ENCODE measurements around the gene EP400.

Gene EP400

GRCh38 chr12:132071830-132072384, 122.2 kb downstream of the EP400 start:
- no peak for DNase-seq
- peaks cover 6 to 85% (median 59%) of the 10 kb centered on the region in 4 experiments for H3K36me3 ChIP-seq (ENCODE audit: control insufficient read depth in 4 of 4, insufficient read depth in 4 of 4, low read length in 3 of 4)
- ChIA-PET CTCF (no interaction called here), POLR2A (no interaction called here)
- peaks cover 0 to 2% (median under 1%) of the 10 kb centered on the region in 4 experiments for H3K4me1 ChIP-seq (ENCODE audit: control extremely low read depth in 1 of 4, control insufficient read depth in 4 of 4, insufficient read depth in 4 of 4, low read length in 3 of 4)
- 88% methylated on average over 13 of the region's 14 CpGs for WGBS (ENCODE audit: insufficient coverage)
- no peaks in the 10 kb centered on the region for H3K27me3 ChIP-seq (replicated peaks in 2 of 5; ENCODE audit: control insufficient read depth in 4 of 5, insufficient read depth in 5 of 5, low read length in 4 of 5)
- no peaks in the 10 kb centered on the region for H3K9me3 ChIP-seq (ENCODE audit: control extremely low read depth in 1 of 5, control insufficient read depth in 4 of 5, insufficient read depth in 2 of 5, low read depth in 1 of 5, low read length in 4 of 5)
- no peak overlapping the region for H3K27ac ChIP-seq (ENCODE audit: insufficient read depth in 1 of 2, low read depth in 1 of 2, low read length in 2 of 2, poor library complexity in 1 of 2, severe bottlenecking in 2 of 2)
- H3K4me3 ChIP-seq (ENCODE audit: control insufficient read depth in 1 of 7, extremely low read depth in 1 of 7, insufficient read depth in 4 of 7, low read depth in 2 of 7, low read length in 6 of 7), result no peak overlapping the region

GRCh38 chr12:132074216-132074615, 124.5 kb downstream of the EP400 start:
- Histone ChIP-seq H3K36me3 (ENCODE audit: control insufficient read depth in 4 of 4, insufficient read depth in 4 of 4, low read length in 3 of 4) (peaks cover 10 to 85% (median 65%) of the 10 kb centered on the region in 4 experiments), H3K9me3 (ENCODE audit: control extremely low read depth in 1 of 5, control insufficient read depth in 4 of 5, insufficient read depth in 2 of 5, low read depth in 1 of 5, low read length in 4 of 5) (no peaks in the 10 kb centered on the region), H3K27ac (ENCODE audit: insufficient read depth in 1 of 2, low read depth in 1 of 2, low read length in 2 of 2, poor library complexity in 1 of 2, severe bottlenecking in 2 of 2) (no peak overlapping the region), H3K4me1 (ENCODE audit: control extremely low read depth in 1 of 4, control insufficient read depth in 4 of 4, insufficient read depth in 4 of 4, low read length in 3 of 4) (no peaks in the 10 kb centered on the region), H3K4me3 (ENCODE audit: control insufficient read depth in 1 of 7, extremely low read depth in 1 of 7, insufficient read depth in 4 of 7, low read depth in 2 of 7, low read length in 6 of 7) (no peak overlapping the region), H3K27me3 (replicated peaks in 2 of 5; ENCODE audit: control insufficient read depth in 4 of 5, insufficient read depth in 5 of 5, low read length in 4 of 5) (no peaks in the 10 kb centered on the region)
- DNase-seq, result no peak
- ChIA-PET POLR2A (no interaction called here), CTCF (no interaction called here)
- 95% methylated on average over 14 of the region's 14 CpGs for WGBS (ENCODE audit: insufficient coverage)

GRCh38 chr12:132075026-132075713, 125.4 kb downstream of the EP400 start:
- ChIA-PET POLR2A (no interaction called here), CTCF (no interaction called here)
- Histone ChIP-seq H3K27me3 (replicated peaks in 2 of 5; ENCODE audit: control insufficient read depth in 4 of 5, insufficient read depth in 5 of 5, low read length in 4 of 5) (no peaks in the 10 kb centered on the region), H3K4me1 (ENCODE audit: control extremely low read depth in 1 of 4, control insufficient read depth in 4 of 4, insufficient read depth in 4 of 4, low read length in 3 of 4) (no peaks in the 10 kb centered on the region), H3K36me3 (ENCODE audit: control insufficient read depth in 4 of 4, insufficient read depth in 4 of 4, low read length in 3 of 4) (peaks cover 12 to 77% (median 60%) of the 10 kb centered on the region in 4 experiments), H3K4me3 (ENCODE audit: control insufficient read depth in 1 of 7, extremely low read depth in 1 of 7, insufficient read depth in 4 of 7, low read depth in 2 of 7, low read length in 6 of 7) (no peak overlapping the region), H3K27ac (ENCODE audit: insufficient read depth in 1 of 2, low read depth in 1 of 2, low read length in 2 of 2, poor library complexity in 1 of 2, severe bottlenecking in 2 of 2) (no peak overlapping the region), H3K9me3 (ENCODE audit: control extremely low read depth in 1 of 5, control insufficient read depth in 4 of 5, insufficient read depth in 2 of 5, low read depth in 1 of 5, low read length in 4 of 5) (no peaks in the 10 kb centered on the region)
- 95% methylated on average over 11 of the region's 15 CpGs for WGBS (ENCODE audit: insufficient coverage)
- no peak for DNase-seq

GRCh38 chr12:132075714-132076553, 126.2 kb downstream of the EP400 start:
- H3K27me3 ChIP-seq (replicated peaks in 2 of 5; ENCODE audit: control insufficient read depth in 4 of 5, insufficient read depth in 5 of 5, low read length in 4 of 5), result no peaks in the 10 kb centered on the region
- 99% methylated on average over 11 of the region's 16 CpGs for WGBS (ENCODE audit: insufficient coverage)
- no peaks in the 10 kb centered on the region for H3K4me1 ChIP-seq (ENCODE audit: control extremely low read depth in 1 of 4, control insufficient read depth in 4 of 4, insufficient read depth in 4 of 4, low read length in 3 of 4)
- DNase-seq, result no peak
- peaks cover 12 to 75% (median 60%) of the 10 kb centered on the region in 4 experiments for H3K36me3 ChIP-seq (ENCODE audit: control insufficient read depth in 4 of 4, insufficient read depth in 4 of 4, low read length in 3 of 4)
- no peak overlapping the region for H3K27ac ChIP-seq (ENCODE audit: insufficient read depth in 1 of 2, low read depth in 1 of 2, low read length in 2 of 2, poor library complexity in 1 of 2, severe bottlenecking in 2 of 2)
- ChIA-PET CTCF (no interaction called here), POLR2A (no interaction called here)
- no peak overlapping the region for H3K4me3 ChIP-seq (ENCODE audit: control insufficient read depth in 1 of 7, extremely low read depth in 1 of 7, insufficient read depth in 4 of 7, low read depth in 2 of 7, low read length in 6 of 7)
- no peaks in the 10 kb centered on the region for H3K9me3 ChIP-seq (ENCODE audit: control extremely low read depth in 1 of 5, control insufficient read depth in 4 of 5, insufficient read depth in 2 of 5, low read depth in 1 of 5, low read length in 4 of 5)

- Histone ChIP-seq H3K4me3 (ENCODE audit: control insufficient read depth in 1 of 7, extremely low read depth in 1 of 7, insufficient read depth in 4 of 7, low read depth in 2 of 7, low read length in 6 of 7) (no peak overlapping the region), H3K27ac (ENCODE audit: insufficient read depth in 1 of 2, low read depth in 1 of 2, low read length in 2 of 2, poor library complexity in 1 of 2, severe bottlenecking in 2 of 2) (no peak overlapping the region), H3K36me3 (ENCODE audit: control insufficient read depth in 4 of 4, insufficient read depth in 4 of 4, low read length in 3 of 4) (peaks cover 12 to 67% (median 55%) of the 10 kb centered on the region in 4 experiments), H3K9me3 (ENCODE audit: control extremely low read depth in 1 of 5, control insufficient read depth in 4 of 5, insufficient read depth in 2 of 5, low read depth in 1 of 5, low read length in 4 of 5) (no peaks in the 10 kb centered on the region), H3K27me3 (replicated peaks in 2 of 5; ENCODE audit: control insufficient read depth in 4 of 5, insufficient read depth in 5 of 5, low read length in 4 of 5) (no peaks in the 10 kb centered on the region), H3K4me1 (ENCODE audit: control extremely low read depth in 1 of 4, control insufficient read depth in 4 of 4, insufficient read depth in 4 of 4, low read length in 3 of 4) (no peaks in the 10 kb centered on the region)
- no peak for DNase-seq
- ChIA-PET POLR2A (no interaction called here), CTCF (no interaction called here)
- WGBS (ENCODE audit: insufficient coverage), result 98% methylated on average over 8 of the region's 10 CpGs
These were observed 127.0 kb downstream of the EP400 start for GRCh38 chr12:132076711-132077110.

GRCh38 chr12:132077322-132078100, 127.8 kb downstream of the EP400 start:
- Histone ChIP-seq H3K27ac (ENCODE audit: insufficient read depth in 1 of 2, low read depth in 1 of 2, low read length in 2 of 2, poor library complexity in 1 of 2, severe bottlenecking in 2 of 2) (no peak overlapping the region), H3K9me3 (ENCODE audit: control extremely low read depth in 1 of 5, control insufficient read depth in 4 of 5, insufficient read depth in 2 of 5, low read depth in 1 of 5, low read length in 4 of 5) (no peaks in the 10 kb centered on the region), H3K27me3 (replicated peaks in 2 of 5; ENCODE audit: control insufficient read depth in 4 of 5, insufficient read depth in 5 of 5, low read length in 4 of 5) (no peaks in the 10 kb centered on the region), H3K36me3 (ENCODE audit: control insufficient read depth in 4 of 4, insufficient read depth in 4 of 4, low read length in 3 of 4) (peaks cover 10 to 65% (median 51%) of the 10 kb centered on the region in 4 experiments), H3K4me3 (ENCODE audit: control insufficient read depth in 1 of 7, extremely low read depth in 1 of 7, insufficient read depth in 4 of 7, low read depth in 2 of 7, low read length in 6 of 7) (no peak overlapping the region), H3K4me1 (ENCODE audit: control extremely low read depth in 1 of 4, control insufficient read depth in 4 of 4, insufficient read depth in 4 of 4, low read length in 3 of 4) (no peaks in the 10 kb centered on the region)
- ChIA-PET CTCF (no interaction called here), POLR2A (no interaction called here)
- DNase-seq, result no peak
- 98% methylated on average over 25 of the region's 29 CpGs for WGBS (ENCODE audit: insufficient coverage)

All from common myeloid progenitor, CD34-positive (primary cell).